Stimulated activated CD8-positive, alpha-beta memory T cell treated with anti-CD3 and anti-CD28 coated beads, Interleukin-12 subunit alpha, Interleukin-12 subunit beta, amount 100 ng/mL, for 4 hours (primary cell): ENCODE data around the gene SLAMF1.
A peak's percentile ranks its signal among the peaks of the same experiment; 100 is the strongest.
"Not testable (repeated sequence)": the region's sequence is repeated elsewhere in the genome, so short reads cannot be mapped to it uniquely, and the experiment has no call there.

Source experiments
- DNase-seq: peaks from one replicate; pipeline ENCODE4 v3.0.0-alpha.2; 2020; ENCODE audit warnings: low read depth

SLAMF1 gene

GRCh38 chr1:160646711-160647328 lies at the start of gene SLAMF1:
SLAMF1 (minus strand) TSS chr1:160647044; CDS start chr1:160646945, 99 bp downstream.
- DNase-seq = no peak

- DNase-seq = not testable (repeated sequence)
Measured at GRCh38 chr1:160692390-160692789, 45.5 kb upstream of the SLAMF1 start.

- no peak for DNase-seq
Measured at GRCh38 chr1:160685266-160685665, 38.4 kb upstream of the SLAMF1 start.

- DNase-seq = no peak
Measured at GRCh38 chr1:160682983-160683865, 36.4 kb upstream of the SLAMF1 start.

- no peak for DNase-seq
Measured at GRCh38 chr1:160681891-160682140, 35.0 kb upstream of the SLAMF1 start.

GRCh38 chr1:160681066-160681890 lies 34.4 kb upstream of the SLAMF1 start:
- DNase-seq = peak; percentile 56

- no peak for DNase-seq
Measured at GRCh38 chr1:160680399-160680798, 33.6 kb upstream of the SLAMF1 start.

GRCh38 chr1:160679893-160680292 lies 33.0 kb upstream of the SLAMF1 start:
- DNase-seq = no peak

- no peak for DNase-seq
Measured at GRCh38 chr1:160676869-160677597, 30.2 kb upstream of the SLAMF1 start.

GRCh38 chr1:160675641-160676410 lies 29.0 kb upstream of the SLAMF1 start:
- peak; percentile 50 for DNase-seq

GRCh38 chr1:160674415-160674814 lies 27.6 kb upstream of the SLAMF1 start:
- DNase-seq = no peak

- DNase-seq = no peak
Measured at GRCh38 chr1:160672789-160673695, 26.2 kb upstream of the SLAMF1 start.

GRCh38 chr1:160671603-160672517 lies 25.0 kb upstream of the SLAMF1 start:
- no peak for DNase-seq

GRCh38 chr1:160670701-160671100 lies 23.9 kb upstream of the SLAMF1 start:
- no peak for DNase-seq

GRCh38 chr1:160669802-160670201 lies 23.0 kb upstream of the SLAMF1 start:
- DNase-seq = no peak

GRCh38 chr1:160669276-160669675 lies 22.4 kb upstream of the SLAMF1 start:
- DNase-seq = no peak

- no peak for DNase-seq
Measured at GRCh38 chr1:160667896-160668295, 21.1 kb upstream of the SLAMF1 start.

GRCh38 chr1:160666079-160666442 lies 19.2 kb upstream of the SLAMF1 start:
- DNase-seq = no peak
